Esophagus squamous epithelium (tissue), 4 donors: ENCODE measurements around the gene FAM193B.

Experiments used
- CTCF ChIP-seq, 6 experiments: fragments of 450-650 bp in 4 of 6; fragments of 200-600 bp in 2 of 6; sonication (generic) in 2 of 6; IDR thresholded peaks; one replicate each; pipeline ENCODE4 v1.5.1; 2016 to 2019; ENCODE audit warnings: antibody characterized with exemption in 6 of 6, mild to moderate bottlenecking in 4 of 6, moderate library complexity in 4 of 6
- POLR2A ChIP-seq, 4 donors: fragments of 450-650 bp; IDR thresholded peaks; one replicate each; pipeline ENCODE4 v1.6.1; 2017; ENCODE audit warnings: antibody characterized with exemption in 4 of 4, mild to moderate bottlenecking in 4 of 4, moderate library complexity in 3 of 4

DNA sequence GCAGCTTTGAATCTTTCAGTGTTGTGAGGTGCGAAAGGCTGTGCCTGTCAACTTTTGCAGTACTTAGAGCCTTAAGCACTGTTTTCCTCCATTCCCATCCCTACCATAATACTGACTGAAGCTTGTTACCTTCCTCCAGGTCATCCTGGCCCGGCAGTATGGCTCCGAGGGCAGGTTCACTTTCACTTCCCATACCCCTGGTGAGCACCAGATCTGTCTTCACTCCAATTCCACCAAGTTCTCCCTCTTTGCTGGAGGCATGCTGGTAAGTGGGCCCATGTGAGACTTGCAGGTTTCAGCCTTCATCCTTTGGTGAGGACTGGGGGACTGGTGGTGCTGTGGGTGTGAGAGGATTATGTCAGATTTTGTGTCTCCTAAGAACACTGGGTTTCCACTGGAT lies 39.1 kb upstream of the FAM193B start:
- TF ChIP-seq CTCF (IDR thresholded peaks at IDR 0.05) (no peak), POLR2A (IDR thresholded peaks at IDR 0.05) (no peak)
